Caco-2 (cell line): Measurements from ENCODE around the gene DNAJC17. TPM values are rescaled to one million over a fixed set of nuclear protein-coding genes. Genes with fewer than 3 reads are reported as not detected.

Source experiments
- BruUV-seq: library from RNA; stranded (reverse); fragments of 400-500 nt; replicated peaks from 2 replicates; lab custom pipeline; 2021; lab: Mats Ljungman, UMichigan
- CTCF ChIA-PET: fragments of 300-600 bp; sonication (Branson Sonifier 250); formaldehyde crosslinking; loops from one replicate; lab custom pipeline; 2022; ENCODE audit warnings: antibody characterized with exemption; lab: Charles Lee
- POLR2A ChIA-PET: fragments of 300-600 bp; sonication (Branson Sonifier 250); formaldehyde crosslinking; loops from one replicate; lab custom pipeline; 2022; ENCODE audit warnings: antibody characterized with exemption; lab: Charles Lee
- DNase-seq, 2 experiments: peaks; one replicate each; pipeline versions ENCODE4 v3.0.0 to v3.0.0-alpha.2; 2020 to 2022
- H3K27me3 ChIP-seq: replicated peaks from 2 replicates; pipeline ENCODE4 v1.6.0; 2011; ENCODE audit warnings: low read length; ENCODE audit not compliant: control insufficient read depth, insufficient read depth
- H3K36me3 ChIP-seq: 2 replicates; pipeline ENCODE4 v1.5.1; 2011; ENCODE audit warnings: low read length; ENCODE audit not compliant: control insufficient read depth, insufficient read depth
- H3K4me1 ChIP-seq: fragments of 250-450 bp; sonication (Bioruptor Pico); 2 replicates; pipeline ENCODE4 v1.5.1; 2020; ENCODE audit warnings: mild to moderate bottlenecking
- H3K4me3 ChIP-seq: 2 replicates; pipeline ENCODE4 v1.5.1; 2011; ENCODE audit warnings: low read depth, mild to moderate bottlenecking, control low read depth, low read length
- H3K9me3 ChIP-seq: fragments of 250-450 bp; sonication (Bioruptor Pico); 2 replicates; pipeline ENCODE4 v1.5.1; 2020; ENCODE audit warnings: mild to moderate bottlenecking, moderate library complexity
- H3K27ac Mint-ChIP-seq: one replicate; pipeline ENCODE4 v1.8.0; 2022; ENCODE audit warnings: mixed read lengths; ENCODE audit not compliant: unreplicated experiment
- H3K27me3 Mint-ChIP-seq: one replicate; pipeline ENCODE4 v1.8.0; 2022; ENCODE audit warnings: mixed read lengths; ENCODE audit not compliant: insufficient read depth, unreplicated experiment
- H3K36me3 Mint-ChIP-seq: one replicate; pipeline ENCODE4 v1.8.0; 2022; ENCODE audit warnings: mild to moderate bottlenecking, mixed read lengths; ENCODE audit not compliant: insufficient read depth, unreplicated experiment
- H3K4me1 Mint-ChIP-seq: one replicate; pipeline ENCODE4 v1.8.0; 2022; ENCODE audit warnings: low read depth, mixed read lengths; ENCODE audit not compliant: unreplicated experiment
- H3K4me3 Mint-ChIP-seq: one replicate; pipeline ENCODE4 v1.8.0; 2022; ENCODE audit warnings: mild to moderate bottlenecking, moderate library complexity, mixed read lengths; ENCODE audit not compliant: unreplicated experiment
- H3K9me3 Mint-ChIP-seq: one replicate; pipeline ENCODE4 v1.8.0; 2022; ENCODE audit warnings: mixed read lengths; ENCODE audit not compliant: unreplicated experiment
- intact Hi-C: fragments of 100-400 bp; cut with micrococcal nuclease; formaldehyde crosslinking; loops from one replicate; pipeline ENCODE4 v1.10.0; 2022; ENCODE audit not compliant: unreplicated experiment
- total RNA-seq: library from RNA; stranded (reverse); gene quantifications from 2 replicates; pipeline ENCODE4 v1.2.3, GENCODE V29; 2022
- TF ChIP-seq, protein P1 (sequence below), 2 experiments: fragments of 200-600 bp in 1 of 2; IDR thresholded peaks; 1 replicate in 1 of 2; 2 replicates in 1 of 2; pipeline versions ENCODE4 v1.5.1 to v1.8.0; 2011 to 2022; ENCODE audit warnings: antibody characterized with exemption in 1 of 2, control low read depth in 1 of 2, inconsistent platforms in 1 of 2, low read depth in 1 of 2, low read length in 1 of 2, mild to moderate bottlenecking in 1 of 2, moderate library complexity in 1 of 2; ENCODE audit not compliant: insufficient read depth in 1 of 2, severe bottlenecking in 1 of 2, unreplicated experiment in 1 of 2

Gene DNAJC17
- total RNA-seq, 1 experiment from 2014 or later = 30.1 TPM

GRCh38 chr15:40785814-40786213 lies 21.5 kb downstream of the DNAJC17 start:
- BruUV-seq = no TSS peak
- Histone ChIP-seq H3K4me3 (no peak overlapping the region), H3K4me1 (peaks cover 14% of the 10 kb centered on the region), H3K27me3 (no peaks in the 10 kb centered on the region), H3K9me3 (no peaks in the 10 kb centered on the region), H3K36me3 (no peaks in the 10 kb centered on the region; the same call in 1 of the 2 replicates)
- Mint-ChIP-seq H3K4me3 (no peak overlapping the region), H3K27ac (no peak overlapping the region), H3K9me3 (no peaks in the 10 kb centered on the region), H3K36me3 (no peaks in the 10 kb centered on the region), H3K4me1 (peaks cover 15% of the 10 kb centered on the region), H3K27me3 (no peaks in the 10 kb centered on the region)
- TF ChIP-seq, protein P1, sequence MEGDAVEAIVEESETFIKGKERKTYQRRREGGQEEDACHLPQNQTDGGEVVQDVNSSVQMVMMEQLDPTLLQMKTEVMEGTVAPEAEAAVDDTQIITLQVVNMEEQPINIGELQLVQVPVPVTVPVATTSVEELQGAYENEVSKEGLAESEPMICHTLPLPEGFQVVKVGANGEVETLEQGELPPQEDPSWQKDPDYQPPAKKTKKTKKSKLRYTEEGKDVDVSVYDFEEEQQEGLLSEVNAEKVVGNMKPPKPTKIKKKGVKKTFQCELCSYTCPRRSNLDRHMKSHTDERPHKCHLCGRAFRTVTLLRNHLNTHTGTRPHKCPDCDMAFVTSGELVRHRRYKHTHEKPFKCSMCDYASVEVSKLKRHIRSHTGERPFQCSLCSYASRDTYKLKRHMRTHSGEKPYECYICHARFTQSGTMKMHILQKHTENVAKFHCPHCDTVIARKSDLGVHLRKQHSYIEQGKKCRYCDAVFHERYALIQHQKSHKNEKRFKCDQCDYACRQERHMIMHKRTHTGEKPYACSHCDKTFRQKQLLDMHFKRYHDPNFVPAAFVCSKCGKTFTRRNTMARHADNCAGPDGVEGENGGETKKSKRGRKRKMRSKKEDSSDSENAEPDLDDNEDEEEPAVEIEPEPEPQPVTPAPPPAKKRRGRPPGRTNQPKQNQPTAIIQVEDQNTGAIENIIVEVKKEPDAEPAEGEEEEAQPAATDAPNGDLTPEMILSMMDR (IDR thresholded peaks at IDR 0.05; ENCODE audit: insufficient read depth in 1 of 2, low read depth in 1 of 2, low read length in 1 of 2, severe bottlenecking in 1 of 2, unreplicated experiment in 1 of 2) = no peak
- POLR2A ChIA-PET = no interaction called here
- DNase-seq = no peak
- intact Hi-C loops = loop anchor here (10.0 kb wide), 1 partner anchor 191 kb away; the partner anchor contains the start of gene KNL1
- CTCF ChIA-PET = interaction anchor here (0.7 to 2.4 kb wide), 12 partner anchors 15 to 118 kb away, joined by 3 to 13 read pairs (median 4); partner anchors contain the start of genes RHOV and VPS18

DNA sequence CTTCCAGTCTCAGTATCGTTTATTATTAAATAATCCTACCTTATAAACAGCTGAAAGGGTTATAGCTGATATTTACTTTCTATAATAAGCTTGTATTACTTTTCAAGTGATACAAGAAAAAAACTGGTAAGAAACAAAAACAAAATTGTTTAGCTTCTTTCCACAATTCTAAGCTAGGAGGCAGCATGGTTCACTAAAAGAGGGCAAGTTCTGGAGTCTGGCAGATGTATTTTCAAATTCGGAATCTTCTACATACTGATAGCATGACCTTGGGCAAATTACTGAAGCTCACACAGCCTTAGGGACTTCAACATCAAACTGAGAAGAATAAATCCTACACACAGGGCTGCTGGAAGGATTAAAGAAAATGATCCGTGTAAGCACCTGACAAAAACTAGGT lies 22.1 kb downstream of the DNAJC17 start:
- H3K36me3 Mint-ChIP-seq = no peaks in the 10 kb centered on the region
- no peak overlapping the region for H3K4me3 ChIP-seq
- H3K4me1 Mint-ChIP-seq = peaks cover 15% of the 10 kb centered on the region
- no peak overlapping the region for H3K4me3 Mint-ChIP-seq
- no peaks in the 10 kb centered on the region for H3K27me3 Mint-ChIP-seq
- no peaks in the 10 kb centered on the region for H3K9me3 Mint-ChIP-seq
- H3K27ac Mint-ChIP-seq = no peak overlapping the region
- H3K4me1 ChIP-seq = peaks cover 14% of the 10 kb centered on the region
- ChIA-PET POLR2A (no interaction called here), CTCF (interaction anchor here (0.7 to 2.4 kb wide), 12 partner anchors 15 to 119 kb away, joined by 3 to 13 read pairs (median 6); partner anchors contain the start of genes RHOV, SPINT1 and VPS18)
- no peaks in the 10 kb centered on the region; the same call in 1 of the 2 replicates for H3K36me3 ChIP-seq
- intact Hi-C loops = loop anchor here (10.0 kb wide), 1 partner anchor 190 kb away; the partner anchor contains the start of gene KNL1
- no TSS peak for BruUV-seq
- no peak for DNase-seq
- TF ChIP-seq, protein P1 (IDR thresholded peaks at IDR 0.05; ENCODE audit: insufficient read depth in 1 of 2, low read depth in 1 of 2, low read length in 1 of 2, severe bottlenecking in 1 of 2, unreplicated experiment in 1 of 2) = peak in 1 of 2 experiments; percentile 19
- H3K9me3 ChIP-seq = no peaks in the 10 kb centered on the region
- H3K27me3 ChIP-seq = no peaks in the 10 kb centered on the region

DNA sequence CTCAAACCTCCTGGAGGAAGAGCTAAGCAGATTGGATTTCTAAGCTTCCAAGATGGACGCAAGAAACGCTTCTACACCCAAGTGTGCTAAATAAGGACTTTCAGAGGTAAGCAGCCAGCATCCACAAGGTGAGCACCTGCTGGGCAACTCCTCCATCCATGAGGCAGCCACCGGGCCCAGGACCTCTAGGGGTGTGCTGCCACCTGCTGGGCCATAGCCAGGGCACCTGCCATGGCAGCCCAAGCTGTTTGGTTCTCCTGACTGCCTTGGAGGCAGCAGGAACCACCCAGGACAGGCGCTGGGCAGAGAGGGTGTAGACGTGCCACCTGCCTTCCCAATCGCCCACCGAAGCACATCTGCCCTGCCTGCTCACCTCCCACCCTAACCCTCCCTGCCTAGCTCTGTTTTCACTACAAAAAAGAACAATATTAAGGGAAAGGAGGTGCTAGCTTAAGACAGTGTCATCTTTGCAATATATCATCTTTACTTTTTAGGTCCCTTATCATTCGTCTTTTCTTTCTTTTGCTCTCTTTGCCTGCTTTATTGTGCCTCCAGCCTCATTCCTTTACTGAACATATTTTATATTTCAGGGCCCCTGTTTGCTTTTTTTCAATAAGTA lies 24.6 kb downstream of the DNAJC17 start:
- Histone ChIP-seq H3K4me3 (no peak overlapping the region), H3K36me3 (no peaks in the 10 kb centered on the region), H3K4me1 (peaks cover 9% of the 10 kb centered on the region), H3K27me3 (no peaks in the 10 kb centered on the region), H3K9me3 (no peaks in the 10 kb centered on the region)
- intact Hi-C loops = loop anchor here (1.0 to 10.0 kb wide), 5 partner anchors 36 to 188 kb away; partner anchors contain the start of genes KNL1 and VPS18
- no peak overlapping the region for H3K27ac Mint-ChIP-seq
- ChIA-PET CTCF (interaction anchor here (0.7 to 2.0 kb wide), 14 partner anchors 9 to 112 kb away, joined by 3 to 21 read pairs (median 4); partner anchors contain the start of genes DNAJC17, GCHFR, RAD51 and SPINT1), POLR2A (interaction anchor here (0.6 to 0.7 kb wide), 2 partner anchors 36 to 411 kb away, joined by 3 read pairs; no protein-coding TSS in a partner anchor)
- H3K4me3 Mint-ChIP-seq = no peak overlapping the region
- H3K9me3 Mint-ChIP-seq = no peaks in the 10 kb centered on the region
- BruUV-seq = no TSS peak
- no peaks in the 10 kb centered on the region for H3K27me3 Mint-ChIP-seq
- TF ChIP-seq, protein P1 (IDR thresholded peaks at IDR 0.05; ENCODE audit: insufficient read depth in 1 of 2, low read depth in 1 of 2, low read length in 1 of 2, severe bottlenecking in 1 of 2, unreplicated experiment in 1 of 2) = peak; percentile 81 to 89
- peaks cover 9% of the 10 kb centered on the region for H3K4me1 Mint-ChIP-seq
- H3K36me3 Mint-ChIP-seq = peaks cover 7% of the 10 kb centered on the region
- DNase-seq = peak; percentile 76 to 88
